CD4-positive, alpha-beta T cell treated with Interleukin-15 for 4 hours (primary cell): ENCODE results near the gene KRT15.

Source experiments
- DNase-seq: peaks from one replicate; pipeline ENCODE4 v3.0.0-alpha.2; 2020; ENCODE audit warnings: low spot score

The KRT15 gene

GRCh38 chr17:41524261-41524660 lies 5.6 kb upstream of the KRT15 start:
- no peak for DNase-seq

- no peak for DNase-seq
Observed at GRCh38 chr17:41523787-41524186, 5.1 kb upstream of the KRT15 start.

GRCh38 chr17:41523225-41523593 lies 4.5 kb upstream of the KRT15 start:
- no peak for DNase-seq

- DNase-seq: no peak
Observed at GRCh38 chr17:41522301-41523224, 3.9 kb upstream of the KRT15 start.

GRCh38 chr17:41521574-41522261 lies 3.0 kb upstream of the KRT15 start:
- no peak for DNase-seq

- DNase-seq: no peak
Observed at GRCh38 chr17:41520821-41521521, 2.3 kb upstream of the KRT15 start.

- DNase-seq: no peak
Observed at GRCh38 chr17:41519501-41520224, 973 bp upstream of the KRT15 start.

- no peak for DNase-seq
Observed at GRCh38 chr17:41518031-41518430, 659 bp downstream of the KRT15 start.

- DNase-seq: no peak
Observed at GRCh38 chr17:41516830-41517283, 1.8 kb downstream of the KRT15 start.

GRCh38 chr17:41516147-41516829 lies 2.4 kb downstream of the KRT15 start:
- DNase-seq: no peak

- DNase-seq: no peak
Observed at GRCh38 chr17:41513168-41513547, 5.5 kb downstream of the KRT15 start.

GRCh38 chr17:41512546-41513167 lies 6.0 kb downstream of the KRT15 start:
- DNase-seq: no peak

GRCh38 chr17:41511716-41512115 lies 7.0 kb downstream of the KRT15 start:
- no peak for DNase-seq

GRCh38 chr17:41511116-41511515 lies 7.6 kb downstream of the KRT15 start:
- no peak for DNase-seq

- DNase-seq: no peak
Observed at GRCh38 chr17:41510251-41511065, 8.2 kb downstream of the KRT15 start.

- DNase-seq: no peak
Observed at GRCh38 chr17:41507315-41507880, 11.3 kb downstream of the KRT15 start.

- no peak for DNase-seq
Observed at GRCh38 chr17:41505809-41506767, 12.6 kb downstream of the KRT15 start.

- DNase-seq: no peak
Observed at GRCh38 chr17:41505007-41505808, 13.5 kb downstream of the KRT15 start, which contains the start of gene KRT13. Gene KRT13 (minus strand): TSS chr17:41505612. CDS start chr17:41505550, 62 bp downstream.
